ENCODE results near the gene MARCHF5.

DNA sequence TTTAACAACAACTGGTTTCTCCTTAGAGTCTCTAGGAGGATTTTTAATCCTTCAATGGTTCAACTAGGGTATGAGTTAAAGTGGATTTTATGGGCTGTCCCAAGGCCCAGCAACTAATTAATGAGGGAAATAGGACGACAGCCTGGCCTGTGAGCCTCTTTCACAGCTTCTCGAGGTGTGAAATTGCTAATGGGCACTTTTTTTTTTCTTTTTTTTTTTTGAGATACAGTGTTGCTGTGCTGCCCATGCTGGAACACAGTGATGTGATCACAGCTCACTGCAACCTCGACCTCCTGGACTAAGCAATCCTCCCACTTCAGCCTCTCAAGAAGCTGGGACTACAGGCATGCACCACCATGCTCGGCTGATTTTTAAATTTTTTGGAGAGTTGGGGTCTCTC is 87.0 kb downstream of the MARCHF5 start:
- TF ChIP-seq, protein P1, sequence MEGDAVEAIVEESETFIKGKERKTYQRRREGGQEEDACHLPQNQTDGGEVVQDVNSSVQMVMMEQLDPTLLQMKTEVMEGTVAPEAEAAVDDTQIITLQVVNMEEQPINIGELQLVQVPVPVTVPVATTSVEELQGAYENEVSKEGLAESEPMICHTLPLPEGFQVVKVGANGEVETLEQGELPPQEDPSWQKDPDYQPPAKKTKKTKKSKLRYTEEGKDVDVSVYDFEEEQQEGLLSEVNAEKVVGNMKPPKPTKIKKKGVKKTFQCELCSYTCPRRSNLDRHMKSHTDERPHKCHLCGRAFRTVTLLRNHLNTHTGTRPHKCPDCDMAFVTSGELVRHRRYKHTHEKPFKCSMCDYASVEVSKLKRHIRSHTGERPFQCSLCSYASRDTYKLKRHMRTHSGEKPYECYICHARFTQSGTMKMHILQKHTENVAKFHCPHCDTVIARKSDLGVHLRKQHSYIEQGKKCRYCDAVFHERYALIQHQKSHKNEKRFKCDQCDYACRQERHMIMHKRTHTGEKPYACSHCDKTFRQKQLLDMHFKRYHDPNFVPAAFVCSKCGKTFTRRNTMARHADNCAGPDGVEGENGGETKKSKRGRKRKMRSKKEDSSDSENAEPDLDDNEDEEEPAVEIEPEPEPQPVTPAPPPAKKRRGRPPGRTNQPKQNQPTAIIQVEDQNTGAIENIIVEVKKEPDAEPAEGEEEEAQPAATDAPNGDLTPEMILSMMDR (IDR thresholded peaks at IDR 0.05), result no peak
- no peak for TF ChIP-seq POLR2A (IDR thresholded peaks at IDR 0.05)
- no peak for TF ChIP-seq POLR2AphosphoS5 (IDR thresholded peaks at IDR 0.05)
